Endothelial cell of umbilical vein (primary cell): Measurements from ENCODE around the gene FBXO21. TPM values are rescaled to one million over a fixed set of nuclear protein-coding genes. Genes with fewer than 3 reads are reported as not detected.
"Not testable (repeated sequence)": the region's sequence is repeated elsewhere in the genome, so short reads cannot be mapped to it uniquely, and the experiment has no call there.

Source experiments
- BruUV-seq: library from RNA; stranded (reverse); fragments of 400-500 nt; replicated peaks from 2 replicates; lab custom pipeline; 2021; lab: Mats Ljungman, UMichigan
- CTCF ChIA-PET: fragments of 300-600, 350-600 bp; sonication (Branson Sonifier 250); formaldehyde crosslinking; loops from one replicate; lab custom pipeline; 2021; ENCODE audit warnings: antibody characterized with exemption, inconsistent platforms; lab: Charles Lee
- POLR2A ChIA-PET: fragments of 300-600, 350-600 bp; sonication (Branson Sonifier 250); formaldehyde crosslinking; loops from one replicate; lab custom pipeline; 2021; ENCODE audit warnings: antibody characterized with exemption, inconsistent platforms; lab: Charles Lee
- DNase-seq: peaks from one replicate; pipeline ENCODE4 v3.0.0-alpha.2; 2011; ENCODE audit warnings: low read depth, low spot score
- FAIRE-seq: peaks from 2 replicates; lab custom pipeline; 2011; peaks lifted over from hg19 to GRCh38; lab: Jason Lieb, UNC
- H2AFZ ChIP-seq: 2 replicates; pipeline ENCODE4 v1.6.0; 2012; ENCODE audit warnings: low read depth, low read length, control low read depth, inconsistent platforms
- H3K27ac ChIP-seq: 2 replicates; pipeline ENCODE4 v1.5.1; 2011; ENCODE audit warnings: low read depth, mild to moderate bottlenecking, control low read depth, low read length, moderate library complexity; ENCODE audit not compliant: insufficient read depth
- H3K27me3 ChIP-seq, 2 experiments: 2 replicates each; pipeline versions ENCODE4 v1.6.0 to v1.6.1; 2011; ENCODE audit warnings: low read length in 2 of 2, mixed read lengths in 1 of 2; ENCODE audit not compliant: control insufficient read depth in 2 of 2, insufficient read depth in 2 of 2
- H3K36me3 ChIP-seq, 2 experiments: 2 replicates in 1 of 2; 3 replicates in 1 of 2; pipeline ENCODE4 v1.5.1; 2011; ENCODE audit warnings: low read length in 2 of 2, mild to moderate bottlenecking in 1 of 2, moderate library complexity in 1 of 2; ENCODE audit not compliant: control insufficient read depth in 2 of 2, insufficient read depth in 2 of 2; ENCODE audit errors: extremely low read depth in 1 of 2
- H3K4me1 ChIP-seq: 3 replicates; pipeline ENCODE4 v1.5.1; 2011; ENCODE audit warnings: mild to moderate bottlenecking, low read length; ENCODE audit not compliant: control insufficient read depth, insufficient read depth; ENCODE audit errors: extremely low read depth
- H3K4me2 ChIP-seq: 2 replicates; pipeline ENCODE4 v1.6.1; 2011; ENCODE audit warnings: low read length, control low read depth, mixed read lengths; ENCODE audit not compliant: insufficient read depth
- H3K4me3 ChIP-seq, 3 experiments: fragments of 200-600 bp in 1 of 3; sonication (generic), shearing (Covaris generic) in 1 of 3; replicated peaks in 1 of 3; 2 replicates each; pipeline ENCODE4 v1.5.1; 2011 to 2016; ENCODE audit warnings: control low read depth in 3 of 3, low read length in 3 of 3, mild to moderate bottlenecking in 2 of 3, inconsistent platforms in 1 of 3, low read depth in 1 of 3, moderate library complexity in 1 of 3; ENCODE audit not compliant: insufficient read depth in 1 of 3
- H3K79me2 ChIP-seq: 2 replicates; pipeline ENCODE4 v1.6.0; 2012; ENCODE audit warnings: low read length, inconsistent platforms; ENCODE audit not compliant: control insufficient read depth, insufficient read depth
- H3K9ac ChIP-seq: replicated peaks from 2 replicates; pipeline ENCODE3; 2011; ENCODE audit warnings: low read length, control low read depth; ENCODE audit not compliant: insufficient read depth; ENCODE audit errors: extremely low read depth
- H3K9me1 ChIP-seq: replicated peaks from 3 replicates; pipeline ENCODE4 v1.6.0; 2011; ENCODE audit warnings: mild to moderate bottlenecking, low read length; ENCODE audit not compliant: control insufficient read depth, insufficient read depth; ENCODE audit errors: extremely low read depth
- H3K9me3 ChIP-seq: replicated peaks from 2 replicates; pipeline ENCODE4 v1.5.1; 2012; ENCODE audit warnings: low read length, inconsistent platforms; ENCODE audit not compliant: control insufficient read depth, insufficient read depth
- H4K20me1 ChIP-seq: replicated peaks from 2 replicates; pipeline ENCODE3; 2011; ENCODE audit warnings: mild to moderate bottlenecking, low read length; ENCODE audit not compliant: control insufficient read depth, insufficient read depth; ENCODE audit errors: extremely low read depth
- FOS ChIP-seq: IDR thresholded peaks from 2 replicates; pipeline ENCODE4 v1.6.1; 2011; ENCODE audit warnings: mild to moderate bottlenecking, low read length, moderate library complexity, borderline replicate concordance; ENCODE audit not compliant: insufficient read depth
- GATA2 ChIP-seq: IDR thresholded peaks from 2 replicates; pipeline ENCODE4 v1.7.0; 2011; ENCODE audit warnings: low read depth, mild to moderate bottlenecking, moderate library complexity, mixed read lengths, low read length; ENCODE audit not compliant: insufficient read length, insufficient read depth
- dilution Hi-C: fragments of 300-500 bp; cut with MboI; formaldehyde crosslinking; loops from one replicate; pipeline ENCODE4 v1.15.0; 2019; ENCODE audit warnings: low sequenced_read_pairs; ENCODE audit not compliant: extremely low pct_ligation_motif_present
- intact Hi-C: fragments of 100-400 bp; cut with micrococcal nuclease; formaldehyde crosslinking; loops from one replicate; pipeline ENCODE4 v1.10.0; 2022
- polyA plus RNA-seq, 4 experiments: library from polyadenylated mRNA; depleted of rRNA in 3 of 4; stranded (reverse) in 3 of 4; unstranded in 1 of 4; fragments of >200 nt; gene quantifications; 2 replicates each; pipeline versions ENCODE4 v1.2.1 to v1.2.3, GENCODE V29; 2011 to 2012; ENCODE audit warnings: missing spikeins in 1 of 4
- total RNA-seq: library from RNA; stranded (reverse); gene quantifications from 2 replicates; pipeline ENCODE4 v1.2.3, GENCODE V29; 2021
- TF ChIP-seq, protein P1 (sequence below), 2 donors: IDR thresholded peaks; 1 replicate in 1 of 2; 2 replicates in 1 of 2; pipeline ENCODE4 v1.5.1; 2011; ENCODE audit warnings: low read length in 2 of 2, mild to moderate bottlenecking in 2 of 2, moderate library complexity in 2 of 2, control low read depth in 1 of 2, inconsistent platforms in 1 of 2, low read depth in 1 of 2; ENCODE audit not compliant: insufficient read depth in 1 of 2; ENCODE audit errors: extremely low read depth in 1 of 2
- TF ChIP-seq, protein P2 (sequence below): IDR thresholded peaks from 2 replicates; pipeline ENCODE4 v1.6.1; 2011; ENCODE audit not compliant: insufficient read depth, insufficient read length

The FBXO21 gene
- total and polyA plus RNA-seq, 2 donors (not counting 3 experiments of a cell fraction or from before 2014, with no cell fraction given): 41.6 to 66.7 TPM

- Histone ChIP-seq H3K9ac (no peak overlapping the region), H3K79me2 (no peaks in the 10 kb centered on the region), H3K27me3 (no peaks in the 10 kb centered on the region), H3K36me3 (no peaks in the 10 kb centered on the region), H3K27ac (no peak overlapping the region), H3K9me3 (no peaks in the 10 kb centered on the region), H3K4me3 (no peak overlapping the region), H3K9me1 (no peaks in the 10 kb centered on the region), H3K4me2 (no peak overlapping the region), H2AFZ (no peak overlapping the region), H3K4me1 (no peaks in the 10 kb centered on the region), H4K20me1 (no peaks in the 10 kb centered on the region)
- BruUV-seq: no TSS peak
- no peak for FAIRE-seq
- DNase-seq: no peak
- CTCF ChIA-PET: interaction anchor here (2.4 kb wide), 1 partner anchor 11 kb away, joined by 7 read pairs; no protein-coding TSS in a partner anchor
- POLR2A ChIA-PET: no interaction called here
- TF ChIP-seq GATA2 (no peak), FOS (no peak)
- TF ChIP-seq, protein P1, sequence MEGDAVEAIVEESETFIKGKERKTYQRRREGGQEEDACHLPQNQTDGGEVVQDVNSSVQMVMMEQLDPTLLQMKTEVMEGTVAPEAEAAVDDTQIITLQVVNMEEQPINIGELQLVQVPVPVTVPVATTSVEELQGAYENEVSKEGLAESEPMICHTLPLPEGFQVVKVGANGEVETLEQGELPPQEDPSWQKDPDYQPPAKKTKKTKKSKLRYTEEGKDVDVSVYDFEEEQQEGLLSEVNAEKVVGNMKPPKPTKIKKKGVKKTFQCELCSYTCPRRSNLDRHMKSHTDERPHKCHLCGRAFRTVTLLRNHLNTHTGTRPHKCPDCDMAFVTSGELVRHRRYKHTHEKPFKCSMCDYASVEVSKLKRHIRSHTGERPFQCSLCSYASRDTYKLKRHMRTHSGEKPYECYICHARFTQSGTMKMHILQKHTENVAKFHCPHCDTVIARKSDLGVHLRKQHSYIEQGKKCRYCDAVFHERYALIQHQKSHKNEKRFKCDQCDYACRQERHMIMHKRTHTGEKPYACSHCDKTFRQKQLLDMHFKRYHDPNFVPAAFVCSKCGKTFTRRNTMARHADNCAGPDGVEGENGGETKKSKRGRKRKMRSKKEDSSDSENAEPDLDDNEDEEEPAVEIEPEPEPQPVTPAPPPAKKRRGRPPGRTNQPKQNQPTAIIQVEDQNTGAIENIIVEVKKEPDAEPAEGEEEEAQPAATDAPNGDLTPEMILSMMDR (IDR thresholded peaks at IDR 0.05; ENCODE audit: extremely low read depth in 1 of 2, insufficient read depth in 1 of 2, low read depth in 1 of 2, low read length in 2 of 2): no peak
- TF ChIP-seq, protein P2, sequence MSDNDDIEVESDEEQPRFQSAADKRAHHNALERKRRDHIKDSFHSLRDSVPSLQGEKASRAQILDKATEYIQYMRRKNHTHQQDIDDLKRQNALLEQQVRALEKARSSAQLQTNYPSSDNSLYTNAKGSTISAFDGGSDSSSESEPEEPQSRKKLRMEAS: no peak
- dilution Hi-C loops (no loop called here), intact Hi-C loops (no loop called here)
These were observed 34.9 kb upstream of the FBXO21 start for GRCh38 chr12:117225179-117225578.

DNA sequence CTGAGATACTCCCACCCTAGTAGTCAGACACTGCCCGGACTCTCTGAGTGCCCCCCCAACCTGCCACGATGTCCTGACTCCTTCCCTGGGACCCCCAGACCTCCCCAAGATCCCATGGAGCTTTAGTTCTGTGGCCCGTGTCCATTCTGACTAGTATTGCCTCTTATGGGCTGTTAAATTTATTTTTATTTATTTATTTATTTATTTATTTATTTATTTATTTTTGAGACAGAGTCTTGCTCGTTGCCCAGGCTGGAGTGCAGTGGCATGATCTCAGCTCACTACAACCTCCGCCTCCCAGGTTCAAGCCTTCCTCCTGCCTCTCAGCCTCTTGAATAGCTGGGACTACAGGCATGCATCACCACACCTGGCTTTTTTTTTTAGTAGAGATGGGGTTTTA, 30.7 kb upstream of the FBXO21 start:
- POLR2A ChIA-PET, H3K9me3 ChIP-seq, H3K4me2 ChIP-seq, H3K9ac ChIP-seq, H3K27ac ChIP-seq, H3K4me3 ChIP-seq, FAIRE-seq, H3K9me1 ChIP-seq, H3K79me2 ChIP-seq, DNase-seq, H2AFZ ChIP-seq, BruUV-seq, H3K27me3 ChIP-seq, dilution Hi-C loops, H3K4me1 ChIP-seq, intact Hi-C loops, H3K36me3 ChIP-seq, H4K20me1 ChIP-seq: not testable (repeated sequence)
- CTCF ChIA-PET: interaction anchor here (1.3 to 3.4 kb wide), 6 partner anchors 10 to 636 kb away, joined by 4 to 27 read pairs (median 7); no protein-coding TSS in a partner anchor
